ENCODE data around the gene HCN3.

Gene HCN3

GRCh38 chr1:155261852-155262673, 15.2 kb upstream of the HCN3 start, which contains the start of gene SCAMP3:
TSS of gene SCAMP3 (minus strand) at chr1:155262360. CDS start at chr1:155262151, 209 bp downstream.
- Histone ChIP-seq H3K4me2 (ENCODE audit: low read depth, low read length, poor library complexity, severe bottlenecking) (peak within 1 kb of the TSS; percentile 97), H3F3A (ENCODE audit: low read depth) (peaks cover 9% of the 10 kb centered on the region; the same call in 1 of the 2 replicates), H3K27me3 (ENCODE audit: insufficient read depth, low read length, poor library complexity, severe bottlenecking) (no peaks in the 10 kb centered on the region), H3K4me1 (ENCODE audit: insufficient read depth, low read length, poor library complexity, severe bottlenecking) (peaks cover 16% of the 10 kb centered on the region), H3K9me3 (ENCODE audit: insufficient read depth, low read depth, low read length) (no peaks in the 10 kb centered on the region), H3K36me3 (ENCODE audit: insufficient read depth, low read length) (peaks cover 44% of the 10 kb centered on the region; the same call in 1 of the 2 replicates), H3K4me3 (ENCODE audit: low read length, poor library complexity, severe bottlenecking) (peak within 1 kb of the TSS; percentile 81), H2AFZ (ENCODE audit: low read length) (peak within 1 kb of the TSS; percentile 76), H3K9ac (ENCODE audit: low read depth, low read length, poor library complexity, severe bottlenecking) (peak within 1 kb of the TSS; percentile 86), H3K79me2 (ENCODE audit: insufficient read depth, low read length) (peaks cover 20% of the 10 kb centered on the region), H3K9me2 (replicated peaks; ENCODE audit: low read depth, low read length) (no peaks in the 10 kb centered on the region), H4K20me1 (ENCODE audit: insufficient read depth, low read length, poor library complexity, severe bottlenecking) (peaks cover 9% of the 10 kb centered on the region)
- TF ChIP-seq CTCF (conservative IDR thresholded peaks at IDR 0.05; ENCODE audit: low read length) (no peak), EZH2phosphoT487 (IDR thresholded peaks at IDR 0.05; ENCODE audit: borderline replicate concordance) (no peak)

- Histone ChIP-seq H3K9ac (ENCODE audit: low read depth, low read length, poor library complexity, severe bottlenecking) (no peak overlapping the region), H3K9me3 (ENCODE audit: insufficient read depth, low read depth, low read length) (no peaks in the 10 kb centered on the region), H3K4me2 (ENCODE audit: low read depth, low read length, poor library complexity, severe bottlenecking) (peak overlapping the region; percentile 97), H2AFZ (ENCODE audit: low read length) (no peak overlapping the region), H3K27me3 (ENCODE audit: insufficient read depth, low read length, poor library complexity, severe bottlenecking) (no peaks in the 10 kb centered on the region), H3K9me2 (replicated peaks; ENCODE audit: low read depth, low read length) (no peaks in the 10 kb centered on the region), H3F3A (ENCODE audit: low read depth) (peaks cover 9% of the 10 kb centered on the region; the same call in 1 of the 2 replicates), H3K4me3 (ENCODE audit: low read length, poor library complexity, severe bottlenecking) (no peak overlapping the region), H4K20me1 (ENCODE audit: insufficient read depth, low read length, poor library complexity, severe bottlenecking) (peaks cover 9% of the 10 kb centered on the region), H3K36me3 (ENCODE audit: insufficient read depth, low read length) (peaks cover 55% of the 10 kb centered on the region), H3K79me2 (ENCODE audit: insufficient read depth, low read length) (peaks cover 27% of the 10 kb centered on the region), H3K4me1 (ENCODE audit: insufficient read depth, low read length, poor library complexity, severe bottlenecking) (peaks cover 16% of the 10 kb centered on the region)
- no peak for TF ChIP-seq EZH2phosphoT487 (IDR thresholded peaks at IDR 0.05; ENCODE audit: borderline replicate concordance)
- TF ChIP-seq CTCF (conservative IDR thresholded peaks at IDR 0.05; ENCODE audit: low read length), result no peak
Measured at GRCh38 chr1:155263067-155263466, 14.2 kb upstream of the HCN3 start.

GRCh38 chr1:155266553-155266952, 10.7 kb upstream of the HCN3 start:
- no peaks in the 10 kb centered on the region for H3K9me3 ChIP-seq (ENCODE audit: insufficient read depth, low read depth, low read length)
- no peak overlapping the region for H3K9ac ChIP-seq (ENCODE audit: low read depth, low read length, poor library complexity, severe bottlenecking)
- H2AFZ ChIP-seq (ENCODE audit: low read length), result no peak overlapping the region
- H3K27me3 ChIP-seq (ENCODE audit: insufficient read depth, low read length, poor library complexity, severe bottlenecking), result no peaks in the 10 kb centered on the region
- peaks cover 7% of the 10 kb centered on the region for H3K4me1 ChIP-seq (ENCODE audit: insufficient read depth, low read length, poor library complexity, severe bottlenecking)
- TF ChIP-seq CTCF (conservative IDR thresholded peaks at IDR 0.05; ENCODE audit: low read length) (no peak), EZH2phosphoT487 (IDR thresholded peaks at IDR 0.05; ENCODE audit: borderline replicate concordance) (no peak)
- no peak overlapping the region for H3K4me2 ChIP-seq (ENCODE audit: low read depth, low read length, poor library complexity, severe bottlenecking)
- no peaks in the 10 kb centered on the region for H3K9me2 ChIP-seq (replicated peaks; ENCODE audit: low read depth, low read length)
- peaks cover 16% of the 10 kb centered on the region for H4K20me1 ChIP-seq (ENCODE audit: insufficient read depth, low read length, poor library complexity, severe bottlenecking)
- peaks cover 77% of the 10 kb centered on the region for H3K36me3 ChIP-seq (ENCODE audit: insufficient read depth, low read length)
- H3F3A ChIP-seq (ENCODE audit: low read depth), result peaks cover 9% of the 10 kb centered on the region; the same call in 1 of the 2 replicates
- no peak overlapping the region for H3K4me3 ChIP-seq (ENCODE audit: low read length, poor library complexity, severe bottlenecking)
- peaks cover 45% of the 10 kb centered on the region for H3K79me2 ChIP-seq (ENCODE audit: insufficient read depth, low read length)

Data from Loucy (cell line).